ENCODE results near the gene CCDC194.
A peak's percentile ranks its signal among the peaks of the same experiment; 100 is the strongest.

CCDC194 gene

GRCh38 chr19:17393914-17394313 is at the start of gene CCDC194:
CCDC194 (minus strand) TSS chr19:17394196; CDS start chr19:17394158, 38 bp downstream.
- DNase-seq (ENCODE audit: low spot score) = no peak

GRCh38 chr19:17441241-17442021 is 47.4 kb upstream of the CCDC194 start:
- DNase-seq (ENCODE audit: low spot score) = no peak

- no peak for DNase-seq (ENCODE audit: low spot score)
These were observed 42.9 kb upstream of the CCDC194 start for GRCh38 chr19:17436874-17437267.

GRCh38 chr19:17436094-17436873 is 42.3 kb upstream of the CCDC194 start:
- no peak for DNase-seq (ENCODE audit: low spot score)

- no peak for DNase-seq (ENCODE audit: low spot score)
These were observed 41.2 kb upstream of the CCDC194 start for GRCh38 chr19:17435218-17435617.

GRCh38 chr19:17431417-17431816 is 37.4 kb upstream of the CCDC194 start:
- DNase-seq (ENCODE audit: low spot score) = no peak

GRCh38 chr19:17429641-17430113 is 35.7 kb upstream of the CCDC194 start:
- DNase-seq (ENCODE audit: low spot score) = no peak

GRCh38 chr19:17424743-17425365 is 30.9 kb upstream of the CCDC194 start:
- no peak for DNase-seq (ENCODE audit: low spot score)

- DNase-seq (ENCODE audit: low spot score) = no peak
These were observed 29.6 kb upstream of the CCDC194 start for GRCh38 chr19:17423429-17424208.

GRCh38 chr19:17421942-17422341 is 27.9 kb upstream of the CCDC194 start:
- no peak for DNase-seq (ENCODE audit: low spot score)

- DNase-seq (ENCODE audit: low spot score) = no peak
These were observed 26.5 kb upstream of the CCDC194 start for GRCh38 chr19:17420475-17420924.

GRCh38 chr19:17419621-17420474 is 25.9 kb upstream of the CCDC194 start, which contains the start of gene MVB12A:
MVB12A (plus strand) TSS chr19:17420047; CDS start chr19:17420136, 89 bp downstream.
- DNase-seq (ENCODE audit: low spot score) = peak; percentile 99

- no peak for DNase-seq (ENCODE audit: low spot score)
These were observed 25.2 kb upstream of the CCDC194 start for GRCh38 chr19:17419154-17419620.

GRCh38 chr19:17418710-17419109 is 24.7 kb upstream of the CCDC194 start:
- DNase-seq (ENCODE audit: low spot score) = no peak

- DNase-seq (ENCODE audit: low spot score) = no peak
These were observed 21.1 kb upstream of the CCDC194 start for GRCh38 chr19:17415121-17415520.

- DNase-seq (ENCODE audit: low spot score) = no peak
These were observed 20.1 kb upstream of the CCDC194 start for GRCh38 chr19:17414097-17414496.

GRCh38 chr19:17411801-17412200 is 17.8 kb upstream of the CCDC194 start:
- DNase-seq (ENCODE audit: low spot score) = no peak

GRCh38 chr19:17409990-17410389 is 16.0 kb upstream of the CCDC194 start:
- no peak for DNase-seq (ENCODE audit: low spot score)

GRCh38 chr19:17406887-17407196 is 12.8 kb upstream of the CCDC194 start:
- no peak for DNase-seq (ENCODE audit: low spot score)

- no peak for DNase-seq (ENCODE audit: low spot score)
These were observed 12.3 kb upstream of the CCDC194 start for GRCh38 chr19:17406046-17406886.

All from left forelimb (tissue), 1 donor.